H1 (cell line): ENCODE results near the gene GAST.

ENCODE experiments used
- EP300 ChIP-seq, 2 experiments: IDR thresholded peaks; 1 replicate in 1 of 2; 2 replicates in 1 of 2; pipeline ENCODE4 v1.6.1; 2011 to 2012; ENCODE audit warnings: low read depth in 2 of 2, low read length in 2 of 2, mild to moderate bottlenecking in 2 of 2, borderline replicate concordance in 1 of 2, inconsistent platforms in 1 of 2, moderate library complexity in 1 of 2
- GABPA ChIP-seq: IDR thresholded peaks from 2 replicates; pipeline ENCODE4 v1.6.1; 2011; ENCODE audit warnings: mild to moderate bottlenecking, low read length, moderate library complexity, borderline replicate concordance; ENCODE audit not compliant: insufficient read depth
- TF ChIP-seq, protein P1 (sequence below), 3 experiments: IDR thresholded peaks; 1 replicate in 2 of 3; 2 replicates in 1 of 3; pipeline versions ENCODE4 v1.5.1 to v1.6.1; 2011; ENCODE audit warnings: low read length in 3 of 3, mild to moderate bottlenecking in 3 of 3, inconsistent platforms in 2 of 3, low read depth in 1 of 3, moderate library complexity in 1 of 3; ENCODE audit not compliant: insufficient read depth in 1 of 3; ENCODE audit errors: control extremely low read depth in 1 of 3

DNA sequence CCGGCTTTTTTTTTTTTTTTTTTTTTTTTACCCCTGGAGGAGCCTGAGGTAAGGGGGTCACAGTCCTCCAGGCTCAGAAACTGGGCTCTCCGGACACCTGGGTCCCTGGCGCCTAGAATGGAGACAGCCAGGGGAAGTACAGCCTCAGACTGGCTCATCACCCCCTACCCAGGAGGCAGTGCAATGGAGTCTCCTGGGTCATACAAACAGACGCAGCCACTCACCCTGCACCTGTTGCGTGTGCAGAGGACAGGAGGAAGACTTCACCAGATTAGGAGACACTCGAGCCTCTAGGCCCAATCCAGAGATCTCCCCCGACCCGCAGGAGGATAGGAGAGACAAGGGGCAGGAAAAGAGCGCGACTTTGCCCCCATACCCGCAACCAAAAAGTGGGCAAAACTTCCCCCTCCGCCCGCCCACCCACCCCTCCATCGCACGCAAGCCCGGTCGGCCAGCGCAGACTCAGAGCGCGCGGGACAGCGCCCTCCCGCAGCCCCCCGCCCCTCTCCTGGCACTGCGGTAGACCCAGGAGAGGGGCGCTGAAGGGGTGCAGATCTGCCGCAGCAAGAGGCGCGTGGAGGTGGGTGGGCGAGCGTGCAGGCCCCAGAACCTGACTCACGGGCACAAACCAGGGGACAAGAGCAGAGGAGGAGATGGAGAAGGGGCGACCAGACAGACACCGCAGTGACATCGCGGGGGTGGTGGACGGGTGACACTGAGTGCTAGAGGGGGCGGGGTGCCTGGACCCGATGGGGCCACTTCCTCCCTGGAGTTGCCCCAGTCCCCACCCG, 21.4 kb downstream of the GAST start:
- TF ChIP-seq EP300 (IDR thresholded peaks at IDR 0.05; ENCODE audit: borderline replicate concordance in 1 of 2, low read depth in 2 of 2, low read length in 2 of 2) = no peak
- TF ChIP-seq, protein P1, sequence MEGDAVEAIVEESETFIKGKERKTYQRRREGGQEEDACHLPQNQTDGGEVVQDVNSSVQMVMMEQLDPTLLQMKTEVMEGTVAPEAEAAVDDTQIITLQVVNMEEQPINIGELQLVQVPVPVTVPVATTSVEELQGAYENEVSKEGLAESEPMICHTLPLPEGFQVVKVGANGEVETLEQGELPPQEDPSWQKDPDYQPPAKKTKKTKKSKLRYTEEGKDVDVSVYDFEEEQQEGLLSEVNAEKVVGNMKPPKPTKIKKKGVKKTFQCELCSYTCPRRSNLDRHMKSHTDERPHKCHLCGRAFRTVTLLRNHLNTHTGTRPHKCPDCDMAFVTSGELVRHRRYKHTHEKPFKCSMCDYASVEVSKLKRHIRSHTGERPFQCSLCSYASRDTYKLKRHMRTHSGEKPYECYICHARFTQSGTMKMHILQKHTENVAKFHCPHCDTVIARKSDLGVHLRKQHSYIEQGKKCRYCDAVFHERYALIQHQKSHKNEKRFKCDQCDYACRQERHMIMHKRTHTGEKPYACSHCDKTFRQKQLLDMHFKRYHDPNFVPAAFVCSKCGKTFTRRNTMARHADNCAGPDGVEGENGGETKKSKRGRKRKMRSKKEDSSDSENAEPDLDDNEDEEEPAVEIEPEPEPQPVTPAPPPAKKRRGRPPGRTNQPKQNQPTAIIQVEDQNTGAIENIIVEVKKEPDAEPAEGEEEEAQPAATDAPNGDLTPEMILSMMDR (IDR thresholded peaks at IDR 0.05; ENCODE audit: control extremely low read depth in 1 of 3, insufficient read depth in 1 of 3, low read depth in 1 of 3, low read length in 3 of 3) = no peak
- no peak for TF ChIP-seq GABPA
